GM12872 (cell line): ENCODE data around the gene SNRNP70.

Experiments used
- TF ChIP-seq, protein P1 (sequence below): IDR thresholded peaks from 3 replicates; pipeline ENCODE4 v1.5.1; 2011; ENCODE audit warnings: low read depth, mild to moderate bottlenecking, low read length, moderate library complexity; ENCODE audit not compliant: insufficient read depth

SNRNP70 gene

DNA sequence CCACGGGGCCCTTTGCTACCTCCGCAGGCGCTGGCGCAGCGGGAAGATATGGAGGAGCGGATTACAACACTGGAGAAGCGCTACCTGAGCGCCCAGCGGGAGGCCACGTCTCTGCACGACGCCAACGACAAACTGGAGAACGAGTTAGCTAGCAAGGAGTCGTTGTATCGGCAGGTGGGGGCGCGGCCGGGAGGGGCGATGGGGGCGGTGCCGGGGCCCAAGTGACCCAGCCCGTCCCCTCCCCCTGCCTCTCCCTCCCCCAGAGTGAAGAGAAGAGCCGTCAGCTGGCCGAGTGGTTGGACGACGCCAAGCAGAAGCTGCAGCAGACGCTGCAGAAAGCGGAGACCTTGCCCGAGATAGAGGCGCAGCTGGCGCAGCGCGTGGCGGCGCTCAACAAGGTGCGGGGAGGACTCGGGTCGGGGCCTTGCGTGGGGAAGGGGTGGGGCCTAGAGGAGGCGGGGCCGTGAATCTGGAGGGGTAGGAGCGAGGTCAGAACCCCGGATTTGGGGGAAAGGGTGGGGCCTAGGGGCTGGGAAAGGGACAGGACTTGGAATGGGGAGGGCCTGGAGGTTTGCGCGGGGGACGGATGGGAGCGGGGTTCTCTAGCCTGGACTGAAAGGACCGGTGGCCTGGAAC is 47.8 kb downstream of the SNRNP70 start:
- TF ChIP-seq, protein P1, sequence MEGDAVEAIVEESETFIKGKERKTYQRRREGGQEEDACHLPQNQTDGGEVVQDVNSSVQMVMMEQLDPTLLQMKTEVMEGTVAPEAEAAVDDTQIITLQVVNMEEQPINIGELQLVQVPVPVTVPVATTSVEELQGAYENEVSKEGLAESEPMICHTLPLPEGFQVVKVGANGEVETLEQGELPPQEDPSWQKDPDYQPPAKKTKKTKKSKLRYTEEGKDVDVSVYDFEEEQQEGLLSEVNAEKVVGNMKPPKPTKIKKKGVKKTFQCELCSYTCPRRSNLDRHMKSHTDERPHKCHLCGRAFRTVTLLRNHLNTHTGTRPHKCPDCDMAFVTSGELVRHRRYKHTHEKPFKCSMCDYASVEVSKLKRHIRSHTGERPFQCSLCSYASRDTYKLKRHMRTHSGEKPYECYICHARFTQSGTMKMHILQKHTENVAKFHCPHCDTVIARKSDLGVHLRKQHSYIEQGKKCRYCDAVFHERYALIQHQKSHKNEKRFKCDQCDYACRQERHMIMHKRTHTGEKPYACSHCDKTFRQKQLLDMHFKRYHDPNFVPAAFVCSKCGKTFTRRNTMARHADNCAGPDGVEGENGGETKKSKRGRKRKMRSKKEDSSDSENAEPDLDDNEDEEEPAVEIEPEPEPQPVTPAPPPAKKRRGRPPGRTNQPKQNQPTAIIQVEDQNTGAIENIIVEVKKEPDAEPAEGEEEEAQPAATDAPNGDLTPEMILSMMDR = no peak

DNA sequence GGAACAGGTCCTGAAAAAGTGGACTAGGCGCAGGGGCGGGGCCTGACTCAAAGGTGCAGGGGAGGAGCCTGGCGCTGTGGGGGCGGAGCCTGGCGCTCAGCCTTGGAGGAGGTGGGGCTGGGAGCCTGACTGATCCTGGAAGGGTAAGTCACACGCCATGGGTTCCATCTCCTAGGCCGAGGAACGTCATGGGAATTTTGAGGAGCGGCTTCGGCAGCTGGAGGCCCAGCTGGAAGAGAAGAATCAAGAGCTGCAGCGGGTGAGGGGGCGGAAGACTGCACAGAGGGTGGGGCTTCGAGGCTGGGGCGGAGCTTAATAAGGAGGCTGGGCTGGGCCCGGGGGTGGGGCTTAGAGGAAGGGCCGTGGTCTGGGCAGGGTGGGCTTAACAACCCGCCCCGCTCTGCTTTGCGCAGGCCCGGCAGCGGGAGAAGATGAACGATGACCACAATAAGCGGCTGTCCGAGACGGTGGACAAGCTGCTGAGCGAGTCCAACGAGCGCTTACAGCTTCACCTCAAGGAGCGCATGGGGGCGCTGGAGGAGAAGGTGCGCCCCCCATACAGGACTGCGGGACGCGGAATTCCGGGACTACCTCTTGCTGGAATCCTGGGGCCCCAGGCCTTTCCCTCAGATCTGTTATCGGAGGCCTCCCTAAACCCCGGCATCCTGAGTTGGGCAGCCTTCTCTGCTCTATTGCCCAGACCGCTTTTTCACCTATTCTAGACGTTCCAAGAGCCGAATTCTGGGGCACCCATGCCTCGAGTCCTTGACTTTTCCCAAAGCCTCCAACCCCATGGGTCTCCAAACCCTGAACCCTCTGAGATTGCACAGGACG is 48.6 kb downstream of the SNRNP70 start:
- TF ChIP-seq, protein P1 = no peak

DNA sequence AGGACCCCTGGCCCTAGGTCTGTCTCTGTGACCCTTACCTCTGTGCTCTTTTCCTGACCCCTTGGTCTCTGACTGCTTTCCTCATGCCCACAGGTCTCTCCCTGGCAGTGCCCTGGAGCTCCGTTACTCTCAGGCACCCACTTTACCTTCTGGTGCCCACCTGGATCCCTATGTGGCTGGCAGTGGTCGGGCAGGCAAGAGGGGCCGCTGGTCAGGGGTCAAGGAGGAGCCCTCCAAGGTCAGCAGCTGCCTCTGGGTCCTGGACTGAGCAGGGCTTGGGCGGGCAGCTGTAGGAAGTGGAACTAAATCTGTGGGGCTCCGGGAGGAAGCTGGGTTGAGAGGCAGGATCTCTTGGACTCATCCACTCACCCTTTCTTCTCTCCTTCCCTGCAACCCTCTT is 50.4 kb downstream of the SNRNP70 start:
- TF ChIP-seq, protein P1 = no peak

DNA sequence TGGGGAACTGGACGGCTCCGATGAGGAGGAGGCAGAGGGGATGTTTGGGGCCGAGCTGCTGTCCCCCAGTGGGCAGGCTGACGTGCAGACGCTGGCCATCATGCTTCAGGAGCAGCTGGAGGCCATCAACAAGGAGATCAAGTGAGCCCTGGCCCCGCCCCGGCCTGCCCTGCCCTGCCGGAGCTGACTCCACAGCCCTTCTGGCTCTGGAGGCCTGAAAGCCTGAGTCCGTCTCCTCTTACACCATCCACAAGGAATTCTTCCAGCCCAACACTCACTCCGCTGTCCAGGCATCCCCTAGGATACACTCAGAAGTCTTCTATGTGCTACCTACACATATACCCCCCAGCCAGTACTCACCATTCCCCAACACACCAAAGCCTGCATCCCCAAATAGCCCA is 51.5 kb downstream of the SNRNP70 start:
- TF ChIP-seq, protein P1 = no peak

DNA sequence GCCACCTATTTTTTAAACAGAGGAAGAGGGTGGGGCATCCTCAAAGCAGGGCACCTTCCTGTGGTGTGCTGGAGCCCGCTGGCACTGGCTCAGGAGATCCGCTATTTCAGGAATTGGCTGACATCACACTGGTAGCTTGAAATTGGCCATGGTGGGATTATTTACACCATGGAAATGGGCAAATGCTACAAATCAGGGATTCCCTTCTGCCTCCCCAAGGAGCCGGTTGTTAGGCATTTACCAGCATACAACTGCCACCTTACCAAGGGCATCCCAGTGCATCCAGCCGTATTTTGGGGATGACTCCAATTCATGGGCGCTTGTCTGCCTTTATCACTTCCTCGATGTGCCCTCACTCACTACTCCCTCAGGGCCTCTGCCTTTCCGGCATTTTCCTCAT is 55.7 kb downstream of the SNRNP70 start:
- TF ChIP-seq, protein P1 = no peak

DNA sequence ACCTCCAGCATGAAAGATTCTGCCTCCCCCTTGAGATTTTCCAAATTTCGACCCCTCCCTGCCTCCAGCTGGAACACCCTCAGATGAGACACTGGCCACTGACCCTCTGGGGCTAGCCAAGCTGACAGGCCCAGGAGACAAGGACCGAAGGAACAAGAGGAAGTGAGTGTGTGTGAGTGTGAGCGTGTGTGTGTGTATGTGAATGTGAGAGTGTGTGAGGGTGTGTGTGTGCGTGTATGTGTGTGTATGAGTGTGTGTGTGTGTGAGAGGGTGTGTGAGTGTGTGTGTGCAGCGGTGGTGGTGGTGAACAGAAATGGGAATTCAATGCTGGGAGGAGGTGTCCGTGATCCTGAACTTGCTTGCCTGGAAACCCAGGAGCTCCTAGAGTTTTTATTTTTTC is 56.1 kb downstream of the SNRNP70 start:
- TF ChIP-seq, protein P1 = no peak

DNA sequence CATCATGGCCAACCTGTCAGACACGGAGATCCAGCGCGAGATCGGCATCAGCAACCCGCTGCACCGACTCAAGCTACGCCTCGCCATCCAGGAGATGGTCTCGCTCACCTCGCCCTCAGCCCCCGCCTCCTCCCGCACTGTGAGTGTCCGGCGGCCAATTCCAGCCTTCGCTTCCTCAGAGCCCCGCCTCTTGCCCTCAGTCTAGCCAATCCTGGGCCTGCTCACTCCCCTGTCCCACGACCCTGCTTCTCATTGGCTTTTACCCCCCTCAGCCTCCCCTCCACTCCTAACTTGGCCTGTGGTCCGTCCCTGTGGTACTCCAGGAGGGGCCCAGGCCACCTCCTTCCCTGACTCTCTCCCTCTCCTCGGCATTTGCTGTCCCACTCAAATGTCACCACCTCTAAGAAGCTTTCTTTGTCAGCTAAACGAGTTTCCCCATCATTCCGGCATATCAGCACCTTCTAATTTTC is 57.6 kb downstream of the SNRNP70 start:
- TF ChIP-seq, protein P1 = no peak
